OCI-LY3 (cell line): ENCODE results near the gene WSCD2.

ENCODE experiments used
- EZH2phosphoT487 ChIP-seq: fragments of 200-600 bp; shearing (Covaris generic); IDR thresholded peaks from 2 replicates; pipeline ENCODE4 v1.6.1; 2018; ENCODE audit warnings: antibody characterized with exemption, mixed run types, low read depth
- TF ChIP-seq, protein P1 (sequence below): fragments of 200-600, 300-600 bp; sonication (generic); IDR thresholded peaks from 2 replicates; pipeline ENCODE4 v1.5.1; 2014; ENCODE audit warnings: antibody characterized with exemption, low read length, low read depth

DNA sequence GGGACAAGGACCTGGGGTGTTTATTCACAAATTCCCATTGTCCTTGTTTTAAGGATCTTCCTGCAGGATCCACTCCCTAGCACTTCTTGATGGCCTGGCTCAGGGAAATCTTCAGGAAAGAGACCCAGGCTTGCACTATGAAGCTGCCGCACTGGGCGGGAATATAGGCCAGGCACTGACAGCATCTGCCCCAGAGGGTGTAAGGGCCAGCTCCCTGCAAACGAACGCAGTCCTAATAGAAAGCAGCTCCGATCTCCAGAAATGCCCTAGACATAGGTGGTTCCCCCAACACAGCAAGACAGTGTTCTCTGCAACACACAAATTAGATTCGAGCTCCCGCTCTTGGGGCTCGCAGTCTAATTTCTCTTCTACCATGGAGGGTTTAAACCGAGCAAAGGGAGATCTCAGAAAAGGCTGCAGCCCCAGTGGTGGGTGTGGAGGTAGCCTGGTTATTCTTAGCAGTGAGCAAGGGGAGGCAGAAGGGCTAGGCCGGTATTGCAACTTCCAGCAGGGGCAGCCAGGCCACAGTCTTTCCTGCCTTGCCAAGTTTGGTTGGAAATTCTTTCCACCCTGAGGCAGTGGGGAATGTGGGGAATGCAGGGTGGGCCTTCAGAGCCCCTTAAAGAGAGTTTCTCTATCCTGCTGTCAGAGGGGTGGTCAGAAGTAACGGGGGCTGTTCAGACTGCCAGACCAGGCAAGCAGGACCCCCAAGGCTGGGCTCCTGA lies 16.1 kb upstream of the WSCD2 start:
- TF ChIP-seq, protein P1, sequence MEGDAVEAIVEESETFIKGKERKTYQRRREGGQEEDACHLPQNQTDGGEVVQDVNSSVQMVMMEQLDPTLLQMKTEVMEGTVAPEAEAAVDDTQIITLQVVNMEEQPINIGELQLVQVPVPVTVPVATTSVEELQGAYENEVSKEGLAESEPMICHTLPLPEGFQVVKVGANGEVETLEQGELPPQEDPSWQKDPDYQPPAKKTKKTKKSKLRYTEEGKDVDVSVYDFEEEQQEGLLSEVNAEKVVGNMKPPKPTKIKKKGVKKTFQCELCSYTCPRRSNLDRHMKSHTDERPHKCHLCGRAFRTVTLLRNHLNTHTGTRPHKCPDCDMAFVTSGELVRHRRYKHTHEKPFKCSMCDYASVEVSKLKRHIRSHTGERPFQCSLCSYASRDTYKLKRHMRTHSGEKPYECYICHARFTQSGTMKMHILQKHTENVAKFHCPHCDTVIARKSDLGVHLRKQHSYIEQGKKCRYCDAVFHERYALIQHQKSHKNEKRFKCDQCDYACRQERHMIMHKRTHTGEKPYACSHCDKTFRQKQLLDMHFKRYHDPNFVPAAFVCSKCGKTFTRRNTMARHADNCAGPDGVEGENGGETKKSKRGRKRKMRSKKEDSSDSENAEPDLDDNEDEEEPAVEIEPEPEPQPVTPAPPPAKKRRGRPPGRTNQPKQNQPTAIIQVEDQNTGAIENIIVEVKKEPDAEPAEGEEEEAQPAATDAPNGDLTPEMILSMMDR, result no peak
- no peak for TF ChIP-seq EZH2phosphoT487
